Right ventricle myocardium superior (tissue), 1 donor: ENCODE measurements around the gene KCNJ14. TPM values are rescaled to one million over a fixed set of nuclear protein-coding genes. Genes with fewer than 3 reads are reported as not detected.

Experiments used
- ATAC-seq: fragments of 200-7000 bp; cut with Tn5 transposase; one replicate; pipeline ENCODE4 v1.9.1; 2020; ENCODE audit warnings: mild to moderate bottlenecking; ENCODE audit not compliant: poor library complexity
- DNase-seq: peaks from one replicate; pipeline ENCODE4 v3.0.0-alpha.2; 2020
- intact Hi-C: fragments of 100-400 bp; cut with DNase I; formaldehyde crosslinking; loops from one replicate; pipeline ENCODE4 v1.11.2; 2022
- total RNA-seq: library from RNA; stranded (reverse); fragmentation: NEBNext Ultra II Directional; extraction: Animal tissue kit (Norgen Biotek cat#: 25700); gene quantifications from one replicate; pipeline ENCODE4 v1.2.1, GENCODE V29; 2021
- donor health status: DM: no; HTN: yes; CAD: no; lungs with severe emphysema.

The KCNJ14 gene
- total RNA-seq, 1 donor from 2014 or later, result 0.24 TPM

GRCh38 chr19:48511800-48512503 is 56.6 kb downstream of the KCNJ14 start, which contains the start of gene LMTK3:
Gene LMTK3, minus strand, starts transcription at chr19:48511835. Its CDS starts 259 bp downstream, at chr19:48511576.
- ATAC-seq (no peak), DNase-seq (no peak)
- intact Hi-C loops, result no loop called here

GRCh38 chr19:48512504-48513288 is 57.3 kb downstream of the KCNJ14 start:
- intact Hi-C loops, result no loop called here
- no peak for ATAC-seq
- DNase-seq, result no peak

GRCh38 chr19:48513289-48514122 is 58.1 kb downstream of the KCNJ14 start:
- intact Hi-C loops, result no loop called here
- DNase-seq, result peak; percentile 68

GRCh38 chr19:48514123-48514458 is 58.7 kb downstream of the KCNJ14 start:
- ATAC-seq (no peak), DNase-seq (no peak)
- intact Hi-C loops, result no loop called here

More at GRCh38 chr19:48513289-48514122, 58.1 kb downstream of the KCNJ14 start:
- ATAC-seq, result peak; percentile 84

- intact Hi-C loops, result no loop called here
- ATAC-seq, result no peak
- no peak for DNase-seq
Measured at GRCh38 chr19:48516536-48516935, 61.2 kb downstream of the KCNJ14 start.

Other genes with a start within 250 kb of the KCNJ14 start
- 27.1 TPM for gene CARD8, start 199.7 kb upstream of the KCNJ14 start, total RNA-seq
- 0.51 TPM for gene ZNF114, start 185.5 kb upstream of the KCNJ14 start, total RNA-seq
- gene EMP3, start 130.0 kb upstream of the KCNJ14 start, total RNA-seq, result 41.8 TPM
- 105 TPM for gene TMEM143, start 91.6 kb upstream of the KCNJ14 start, total RNA-seq
- not detected for gene SYNGR4, start 91.2 kb upstream of the KCNJ14 start, total RNA-seq
- gene KDELR1, start 64.0 kb upstream of the KCNJ14 start, total RNA-seq, result 69.5 TPM
- 0.54 TPM for gene GRIN2D, start 61.9 kb upstream of the KCNJ14 start, total RNA-seq
- 16.9 TPM for gene GRWD1, start 9.6 kb upstream of the KCNJ14 start, total RNA-seq
- 29.8 TPM for gene CYTH2, start 13.8 kb downstream of the KCNJ14 start, total RNA-seq
- 0.70 TPM for gene LMTK3, start 56.3 kb downstream of the KCNJ14 start, total RNA-seq
- gene SULT2B1, start 96.6 kb downstream of the KCNJ14 start, total RNA-seq, result 0.22 TPM
- not detected for gene SPACA4, start 151.2 kb downstream of the KCNJ14 start, total RNA-seq
- not detected for gene FAM83E, start 159.5 kb downstream of the KCNJ14 start, total RNA-seq
- 526 TPM for gene RPL18, start 163.6 kb downstream of the KCNJ14 start, total RNA-seq
- 7.6 TPM for gene SPHK2, start 163.9 kb downstream of the KCNJ14 start, total RNA-seq
- gene DBP, start 181.8 kb downstream of the KCNJ14 start, total RNA-seq, result 14.5 TPM
- gene CA11, start 190.6 kb downstream of the KCNJ14 start, total RNA-seq, result 7.5 TPM
- not detected for gene NTN5, start 217.4 kb downstream of the KCNJ14 start, total RNA-seq
- not detected for gene FUT2, start 240.4 kb downstream of the KCNJ14 start, total RNA-seq